NCI-H2107 (cell line): Measurements from ENCODE around the gene TRIM40.
A peak's percentile ranks its signal among the peaks of the same experiment; 100 is the strongest.

Experiments
- DNase-seq: peaks from one replicate; lab custom pipeline; 2025; lab: John Stamatoyannopoulos, UW

The TRIM40 gene

GRCh38 chr6:30135757-30136156, at the start of gene TRIM40:
TRIM40 (plus strand) TSS chr6:30136140; CDS start chr6:30137037, 897 bp downstream.
- no peak for DNase-seq

GRCh38 chr6:30087876-30088275, 48.1 kb upstream of the TRIM40 start:
- DNase-seq = no peak

GRCh38 chr6:30091577-30092381, 44.2 kb upstream of the TRIM40 start:
- DNase-seq = no peak

GRCh38 chr6:30092852-30093543, 42.9 kb upstream of the TRIM40 start:
- no peak for DNase-seq

- no peak for DNase-seq
These were observed 41.8 kb upstream of the TRIM40 start for GRCh38 chr6:30093951-30094661.

GRCh38 chr6:30096829-30097228, 39.1 kb upstream of the TRIM40 start:
- no peak for DNase-seq

GRCh38 chr6:30097902-30098768, 37.8 kb upstream of the TRIM40 start:
- no peak for DNase-seq

- DNase-seq = no peak
These were observed 35.8 kb upstream of the TRIM40 start for GRCh38 chr6:30100154-30100553.

GRCh38 chr6:30100585-30101443, 35.1 kb upstream of the TRIM40 start:
- no peak for DNase-seq

GRCh38 chr6:30101444-30102413, 34.2 kb upstream of the TRIM40 start:
- peak; percentile 7 for DNase-seq

GRCh38 chr6:30102414-30102969, 33.4 kb upstream of the TRIM40 start:
- DNase-seq = no peak

GRCh38 chr6:30102970-30103871, 32.7 kb upstream of the TRIM40 start:
- peak; percentile 21 for DNase-seq

- DNase-seq = no peak
These were observed 32.1 kb upstream of the TRIM40 start for GRCh38 chr6:30103872-30104179.

GRCh38 chr6:30104661-30105060, 31.3 kb upstream of the TRIM40 start:
- no peak for DNase-seq

GRCh38 chr6:30111266-30111856, 24.6 kb upstream of the TRIM40 start:
- no peak for DNase-seq

- DNase-seq = no peak
These were observed 23.4 kb upstream of the TRIM40 start for GRCh38 chr6:30112402-30112994.

- no peak for DNase-seq
These were observed 22.8 kb upstream of the TRIM40 start, which contains the start of gene TRIM31 for GRCh38 chr6:30113003-30113759. TRIM31 (minus strand) TSS chr6:30113090; CDS start chr6:30112805, 285 bp downstream.
